ENCODE results near the gene ARL4A.
A peak's percentile ranks its signal among the peaks of the same experiment; 100 is the strongest.
"Not testable (repeated sequence)": the region's sequence is repeated elsewhere in the genome, so short reads cannot be mapped to it uniquely, and the experiment has no call there.

The ARL4A gene

DNA sequence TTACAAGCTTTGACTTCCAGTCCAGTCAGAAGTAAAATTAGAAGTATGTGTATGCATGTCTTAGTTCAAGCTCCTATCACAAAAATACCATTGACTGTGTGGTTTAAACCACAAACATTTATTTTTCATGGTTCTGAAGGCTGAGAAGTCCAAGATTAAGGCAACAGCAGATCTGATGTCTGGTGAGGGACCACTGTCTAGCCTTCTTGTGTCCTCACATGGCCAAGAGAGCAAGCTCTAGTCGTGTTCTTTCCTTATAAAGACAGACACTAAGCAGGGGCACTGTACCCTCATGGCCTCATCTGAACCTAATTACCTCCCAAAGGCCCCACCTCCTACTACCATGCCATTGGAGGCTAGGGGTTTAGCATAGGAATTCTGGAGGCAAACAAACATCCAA, 41.3 kb upstream of the ARL4A start:
- no peaks in the 10 kb centered on the region for H3K27me3 ChIP-seq (ENCODE audit: insufficient read depth, low read length)
- H3K27ac ChIP-seq (ENCODE audit: low read depth, low read length) = no peak overlapping the region
- peaks cover 22% of the 10 kb centered on the region for H3K4me1 ChIP-seq (ENCODE audit: control insufficient read depth, insufficient read depth, low read length, unreplicated experiment)
- H3K4me3 ChIP-seq (ENCODE audit: low read depth, low read length) = no peak overlapping the region
- H2AFZ ChIP-seq (ENCODE audit: low read length, unreplicated experiment) = no peak overlapping the region
- H3K36me3 ChIP-seq (ENCODE audit: insufficient read depth, low read length) = no peaks in the 10 kb centered on the region
- H3K79me2 ChIP-seq (ENCODE audit: control insufficient read depth, insufficient read depth, low read length, unreplicated experiment) = no peaks in the 10 kb centered on the region

DNA sequence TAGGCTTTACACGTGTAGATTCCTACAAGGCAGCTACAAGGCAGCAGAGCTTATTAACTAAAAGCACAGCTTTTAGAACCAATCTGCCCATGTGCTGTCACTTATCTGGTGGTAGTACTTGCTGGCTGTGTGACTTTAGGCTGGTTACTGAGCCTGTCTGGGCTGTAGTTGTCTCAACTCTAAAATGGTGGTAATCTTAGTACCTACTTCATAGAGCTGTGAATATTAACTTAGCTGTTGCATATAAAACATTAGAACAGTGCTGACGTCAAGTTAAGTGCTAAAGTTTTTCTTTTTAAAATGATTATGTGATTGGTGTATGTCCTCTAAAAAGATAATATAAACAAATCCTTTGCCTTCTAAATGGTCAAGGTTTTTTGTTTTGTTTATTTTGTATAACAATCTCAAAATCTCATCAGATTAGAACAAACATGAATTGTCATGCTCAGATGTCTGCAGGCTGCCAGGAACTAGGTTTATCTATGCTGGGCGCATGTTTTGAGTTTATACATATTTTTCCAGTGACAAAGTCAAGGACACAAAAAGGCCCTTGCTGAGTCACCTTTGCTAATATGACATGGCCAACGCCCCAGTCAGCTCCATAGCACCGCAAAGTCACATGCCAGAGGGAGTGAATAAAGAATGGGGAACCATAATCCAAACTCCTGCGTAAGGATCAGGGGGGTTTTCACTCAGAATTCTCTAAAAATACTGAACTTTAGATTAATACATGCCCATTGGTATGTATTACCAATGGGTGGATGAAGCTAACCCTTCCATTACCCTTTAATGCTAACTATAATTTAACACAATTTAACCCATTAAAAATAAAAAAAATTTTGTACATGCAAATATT, 39.8 kb upstream of the ARL4A start:
- no peak overlapping the region for H3K4me3 ChIP-seq (ENCODE audit: low read depth, low read length)
- H2AFZ ChIP-seq (ENCODE audit: low read length, unreplicated experiment) = peak overlapping the region; percentile 48
- peaks cover 25% of the 10 kb centered on the region for H3K4me1 ChIP-seq (ENCODE audit: control insufficient read depth, insufficient read depth, low read length, unreplicated experiment)
- no peaks in the 10 kb centered on the region for H3K79me2 ChIP-seq (ENCODE audit: control insufficient read depth, insufficient read depth, low read length, unreplicated experiment)
- no peaks in the 10 kb centered on the region for H3K36me3 ChIP-seq (ENCODE audit: insufficient read depth, low read length)
- no peaks in the 10 kb centered on the region for H3K27me3 ChIP-seq (ENCODE audit: insufficient read depth, low read length)
- H3K27ac ChIP-seq (ENCODE audit: low read depth, low read length) = peak overlapping the region; percentile 39

DNA sequence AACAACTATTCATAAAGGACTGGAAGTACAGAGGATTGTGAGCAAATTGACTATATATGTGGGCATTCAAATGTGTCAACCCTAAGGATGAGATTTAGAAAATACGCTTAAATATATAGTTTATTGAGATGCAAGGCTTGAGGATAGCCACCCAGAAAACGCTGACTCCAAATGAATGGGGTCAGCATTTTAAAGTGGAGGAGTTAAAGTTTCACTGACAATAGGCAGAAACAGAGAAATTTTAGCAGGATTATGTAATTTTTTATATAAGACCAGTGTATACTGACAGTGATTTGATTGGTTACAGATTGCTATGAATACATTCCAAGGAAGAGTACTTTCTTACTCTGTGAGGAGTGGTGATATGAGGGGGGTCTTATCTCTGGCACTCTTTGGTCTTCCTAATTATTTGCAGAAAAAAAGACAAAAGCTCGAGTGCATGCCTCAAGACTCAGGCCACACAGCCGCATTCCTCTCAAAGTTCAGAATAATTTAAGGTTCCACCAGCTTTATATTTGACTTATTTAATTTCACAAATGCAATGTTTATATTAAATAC, 38.6 kb upstream of the ARL4A start:
- H3K36me3 ChIP-seq (ENCODE audit: insufficient read depth, low read length) = no peaks in the 10 kb centered on the region
- no peak overlapping the region for H2AFZ ChIP-seq (ENCODE audit: low read length, unreplicated experiment)
- no peak overlapping the region for H3K4me3 ChIP-seq (ENCODE audit: low read depth, low read length)
- H3K27me3 ChIP-seq (ENCODE audit: insufficient read depth, low read length) = no peaks in the 10 kb centered on the region
- H3K27ac ChIP-seq (ENCODE audit: low read depth, low read length) = no peak overlapping the region
- H3K79me2 ChIP-seq (ENCODE audit: control insufficient read depth, insufficient read depth, low read length, unreplicated experiment) = no peaks in the 10 kb centered on the region
- H3K4me1 ChIP-seq (ENCODE audit: control insufficient read depth, insufficient read depth, low read length, unreplicated experiment) = peaks cover 37% of the 10 kb centered on the region

DNA sequence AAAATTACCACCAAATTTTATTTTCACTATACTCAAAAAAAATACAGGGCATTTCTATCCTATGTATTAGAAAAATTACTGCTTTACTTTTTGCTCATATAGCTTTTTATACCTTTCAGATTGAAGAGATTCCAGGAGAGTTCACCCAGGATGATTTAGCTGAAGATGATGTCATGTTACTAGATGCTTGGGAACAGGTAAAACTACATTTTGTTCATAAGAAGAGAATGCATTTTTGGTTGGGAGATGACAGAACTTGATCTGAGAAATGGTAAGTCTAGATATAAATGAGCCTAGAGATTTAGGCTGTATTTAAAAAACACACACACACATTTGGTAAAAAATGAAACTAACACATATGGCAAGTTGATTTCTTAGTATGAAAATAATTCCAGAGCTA, 38.1 kb upstream of the ARL4A start:
- no peak overlapping the region for H2AFZ ChIP-seq (ENCODE audit: low read length, unreplicated experiment)
- H3K27me3 ChIP-seq (ENCODE audit: insufficient read depth, low read length) = no peaks in the 10 kb centered on the region

DNA sequence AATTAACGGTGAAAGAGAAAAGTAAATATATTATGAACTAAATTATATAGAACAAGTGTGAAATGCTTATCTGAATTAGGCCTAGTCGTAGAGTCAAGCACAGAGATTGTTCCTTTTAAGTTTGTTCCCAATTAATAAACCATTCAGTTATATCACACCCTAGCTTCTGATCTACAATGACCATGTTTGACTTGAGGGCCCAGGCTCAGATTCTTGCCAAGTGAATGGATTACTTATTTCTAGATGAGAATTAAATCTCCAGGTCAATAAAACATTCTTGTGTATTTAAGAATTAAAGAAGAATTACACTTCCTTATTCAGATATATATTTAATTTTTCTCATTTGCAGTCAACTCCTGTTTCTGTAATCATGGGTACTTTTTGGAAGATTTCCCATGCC, 37.4 kb upstream of the ARL4A start:
- Histone ChIP-seq H2AFZ (ENCODE audit: low read length, unreplicated experiment) (no peak overlapping the region), H3K79me2 (ENCODE audit: control insufficient read depth, insufficient read depth, low read length, unreplicated experiment) (no peaks in the 10 kb centered on the region), H3K4me3 (ENCODE audit: low read depth, low read length) (no peak overlapping the region), H3K4me1 (ENCODE audit: control insufficient read depth, insufficient read depth, low read length, unreplicated experiment) (peaks cover 40% of the 10 kb centered on the region), H3K36me3 (ENCODE audit: insufficient read depth, low read length) (no peaks in the 10 kb centered on the region), H3K27me3 (ENCODE audit: insufficient read depth, low read length) (no peaks in the 10 kb centered on the region), H3K27ac (ENCODE audit: low read depth, low read length) (no peak overlapping the region)

More for the DNA sequence above, 38.1 kb upstream of the ARL4A start:
- peaks cover 40% of the 10 kb centered on the region for H3K4me1 ChIP-seq (ENCODE audit: control insufficient read depth, insufficient read depth, low read length, unreplicated experiment)
- H3K36me3 ChIP-seq (ENCODE audit: insufficient read depth, low read length) = no peaks in the 10 kb centered on the region
- no peak overlapping the region for H3K27ac ChIP-seq (ENCODE audit: low read depth, low read length)
- no peaks in the 10 kb centered on the region for H3K79me2 ChIP-seq (ENCODE audit: control insufficient read depth, insufficient read depth, low read length, unreplicated experiment)
- no peak overlapping the region for H3K4me3 ChIP-seq (ENCODE audit: low read depth, low read length)

DNA sequence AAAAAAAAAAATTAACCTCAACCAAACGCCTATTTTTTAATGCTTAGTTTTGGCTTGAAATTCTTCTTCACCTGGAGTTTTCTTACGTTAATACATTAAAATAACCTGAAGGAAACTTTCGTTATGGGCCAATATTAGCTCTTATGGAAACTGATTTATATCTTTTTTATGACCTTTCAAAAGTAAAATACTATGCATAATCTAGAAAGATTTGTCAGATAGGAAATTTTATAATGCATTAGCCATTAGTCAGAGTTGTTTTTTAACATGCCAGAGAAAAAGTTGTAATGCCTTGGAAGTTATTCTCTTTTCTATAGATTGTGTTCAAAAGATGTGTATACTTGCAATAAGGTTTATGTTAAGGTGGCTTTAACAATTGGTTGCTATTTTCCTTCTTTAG, 34.3 kb upstream of the ARL4A start:
- H3K36me3 ChIP-seq (ENCODE audit: insufficient read depth, low read length) = no peaks in the 10 kb centered on the region
- H3K79me2 ChIP-seq (ENCODE audit: control insufficient read depth, insufficient read depth, low read length, unreplicated experiment) = no peaks in the 10 kb centered on the region
- no peak overlapping the region for H2AFZ ChIP-seq (ENCODE audit: low read length, unreplicated experiment)
- no peaks in the 10 kb centered on the region for H3K27me3 ChIP-seq (ENCODE audit: insufficient read depth, low read length)
- peak overlapping the region; percentile 3; the same call in 1 of the 2 replicates for H3K4me3 ChIP-seq (ENCODE audit: low read depth, low read length)
- peaks cover 29% of the 10 kb centered on the region for H3K4me1 ChIP-seq (ENCODE audit: control insufficient read depth, insufficient read depth, low read length, unreplicated experiment)
- peak overlapping the region; percentile 20; the same call in 1 of the 2 replicates for H3K27ac ChIP-seq (ENCODE audit: low read depth, low read length)

DNA sequence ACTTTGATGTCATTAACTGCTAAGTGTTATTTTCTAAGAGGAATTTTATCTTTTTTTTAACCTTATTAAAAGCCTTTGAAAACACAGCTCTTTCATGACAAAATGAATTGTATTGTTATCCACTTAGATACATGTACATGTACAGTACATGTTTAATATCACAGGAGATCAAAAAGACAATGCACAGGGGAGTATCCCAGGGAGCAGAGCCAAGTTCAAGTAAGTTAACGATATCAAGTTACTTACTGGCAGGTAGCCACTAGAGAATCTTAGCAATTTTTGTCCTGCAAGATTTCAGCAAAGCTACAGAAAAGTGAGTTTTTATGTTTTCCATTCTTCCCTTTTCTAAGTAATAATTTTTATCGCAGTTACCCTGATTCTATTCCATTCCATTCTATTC, 33.9 kb upstream of the ARL4A start:
- no peak overlapping the region for H2AFZ ChIP-seq (ENCODE audit: low read length, unreplicated experiment)

DNA sequence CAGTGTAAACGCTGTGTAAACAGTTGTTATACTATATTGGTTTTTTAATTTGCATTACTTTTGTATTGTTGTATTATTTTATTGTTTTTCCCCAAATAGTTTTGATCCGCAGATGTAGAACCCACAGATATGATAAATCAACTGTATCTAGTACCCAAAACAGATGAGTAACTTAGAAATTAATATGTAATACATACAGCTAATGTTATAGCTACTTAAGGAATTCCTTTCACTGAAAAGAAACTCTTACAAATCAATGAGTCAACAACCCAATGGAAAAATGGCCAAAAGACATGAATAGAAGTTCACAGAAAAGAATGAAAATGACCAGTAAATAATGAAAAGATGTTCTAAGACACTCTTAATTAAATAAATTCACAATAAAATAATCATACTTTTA, 32.3 kb upstream of the ARL4A start:
- peaks cover 20% of the 10 kb centered on the region for H3K4me1 ChIP-seq (ENCODE audit: control insufficient read depth, insufficient read depth, low read length, unreplicated experiment)
- no peak overlapping the region for H3K27ac ChIP-seq (ENCODE audit: low read depth, low read length)
- no peak overlapping the region for H3K4me3 ChIP-seq (ENCODE audit: low read depth, low read length)
- H3K79me2 ChIP-seq (ENCODE audit: control insufficient read depth, insufficient read depth, low read length, unreplicated experiment) = no peaks in the 10 kb centered on the region
- H3K36me3 ChIP-seq (ENCODE audit: insufficient read depth, low read length) = no peaks in the 10 kb centered on the region
- H3K27me3 ChIP-seq (ENCODE audit: insufficient read depth, low read length) = no peaks in the 10 kb centered on the region
- H2AFZ ChIP-seq (ENCODE audit: low read length, unreplicated experiment) = no peak overlapping the region

More for the DNA sequence above, 33.9 kb upstream of the ARL4A start:
- Histone ChIP-seq H3K4me3 (ENCODE audit: low read depth, low read length) (peak overlapping the region; percentile 3; the same call in 1 of the 2 replicates), H3K4me1 (ENCODE audit: control insufficient read depth, insufficient read depth, low read length, unreplicated experiment) (peaks cover 26% of the 10 kb centered on the region), H3K79me2 (ENCODE audit: control insufficient read depth, insufficient read depth, low read length, unreplicated experiment) (no peaks in the 10 kb centered on the region), H3K27me3 (ENCODE audit: insufficient read depth, low read length) (no peaks in the 10 kb centered on the region), H3K36me3 (ENCODE audit: insufficient read depth, low read length) (no peaks in the 10 kb centered on the region), H3K27ac (ENCODE audit: low read depth, low read length) (peak overlapping the region; percentile 20; the same call in 1 of the 2 replicates)

DNA sequence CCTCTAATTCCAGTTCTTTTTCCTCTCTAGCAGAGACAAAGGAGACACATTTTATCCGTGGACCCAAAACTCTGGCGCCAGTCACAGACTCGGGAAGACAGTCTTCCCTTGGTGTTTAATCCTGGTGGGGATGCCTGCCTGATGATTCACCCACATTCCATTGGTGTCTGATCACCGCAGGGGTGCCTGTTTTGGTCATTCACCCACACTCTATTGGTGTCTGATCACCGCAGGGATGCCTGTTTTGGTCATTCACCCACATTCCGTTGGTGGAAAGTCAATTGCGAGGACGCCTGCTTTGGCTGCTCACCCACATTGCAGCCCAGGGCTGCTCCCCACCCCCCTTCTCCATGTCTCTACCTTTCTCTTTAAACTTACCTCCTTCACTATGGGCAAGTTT, 27.0 kb upstream of the ARL4A start:
- not testable (repeated sequence) for H3K79me2 ChIP-seq (ENCODE audit: control insufficient read depth, insufficient read depth, low read length, unreplicated experiment); H3K4me3 ChIP-seq (ENCODE audit: low read depth, low read length); H3K36me3 ChIP-seq (ENCODE audit: insufficient read depth, low read length); H3K27me3 ChIP-seq (ENCODE audit: insufficient read depth, low read length)
- peaks cover 16% of the 10 kb centered on the region for H3K4me1 ChIP-seq (ENCODE audit: control insufficient read depth, insufficient read depth, low read length, unreplicated experiment)
- peak overlapping the region; percentile 17 for H2AFZ ChIP-seq (ENCODE audit: low read length, unreplicated experiment)
- H3K27ac ChIP-seq (ENCODE audit: low read depth, low read length) = peak overlapping the region; percentile 37

DNA sequence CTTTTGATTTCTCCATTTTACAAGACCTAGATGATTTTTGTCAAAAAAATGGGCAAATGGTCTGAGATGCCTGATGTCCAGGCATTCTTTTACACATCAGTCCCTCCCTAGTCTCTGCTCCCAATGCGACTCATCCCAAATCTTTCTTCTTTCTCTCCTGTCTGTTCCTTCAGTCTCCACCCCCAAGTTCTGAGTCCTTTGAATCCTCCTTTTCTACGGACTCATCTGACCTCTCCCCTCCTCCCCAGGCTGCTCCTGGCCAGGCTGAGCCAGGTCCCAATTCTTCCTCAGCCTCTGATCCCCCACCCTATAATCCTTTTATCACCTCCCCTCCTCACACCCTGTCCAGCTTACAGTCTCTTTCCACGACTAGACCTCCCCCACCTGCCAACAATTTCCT, 26.4 kb upstream of the ARL4A start:
- H3K79me2 ChIP-seq (ENCODE audit: control insufficient read depth, insufficient read depth, low read length, unreplicated experiment); H3K27me3 ChIP-seq (ENCODE audit: insufficient read depth, low read length); H3K4me3 ChIP-seq (ENCODE audit: low read depth, low read length); H3K36me3 ChIP-seq (ENCODE audit: insufficient read depth, low read length); H2AFZ ChIP-seq (ENCODE audit: low read length, unreplicated experiment): not testable (repeated sequence)
- peaks cover 16% of the 10 kb centered on the region for H3K4me1 ChIP-seq (ENCODE audit: control insufficient read depth, insufficient read depth, low read length, unreplicated experiment)
- H3K27ac ChIP-seq (ENCODE audit: low read depth, low read length) = peak overlapping the region; percentile 37

DNA sequence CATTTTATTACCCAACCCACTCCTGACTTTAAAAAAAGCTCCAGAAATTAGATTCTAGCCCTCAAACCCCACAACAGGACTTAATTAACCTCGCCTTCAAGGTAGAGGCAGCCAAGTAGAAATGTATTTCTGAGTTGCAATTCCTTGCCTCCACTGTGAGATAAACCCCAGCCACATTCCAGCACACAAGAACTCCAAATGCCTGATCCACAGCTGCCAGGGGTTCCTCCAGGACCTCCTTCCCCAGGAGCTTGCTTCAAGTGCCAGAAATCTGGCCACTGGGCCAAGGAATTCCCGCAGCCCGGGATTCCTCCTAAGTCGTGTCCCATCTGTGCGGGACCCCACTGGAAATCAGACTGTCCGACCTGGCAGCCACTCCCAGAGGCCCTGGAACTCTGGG, 25.9 kb upstream of the ARL4A start:
- Histone ChIP-seq H3K27ac (ENCODE audit: low read depth, low read length) (no peak overlapping the region), H2AFZ (ENCODE audit: low read length, unreplicated experiment) (no peak overlapping the region), H3K79me2 (ENCODE audit: control insufficient read depth, insufficient read depth, low read length, unreplicated experiment) (no peaks in the 10 kb centered on the region), H3K4me3 (ENCODE audit: low read depth, low read length) (no peak overlapping the region), H3K4me1 (ENCODE audit: control insufficient read depth, insufficient read depth, low read length, unreplicated experiment) (peaks cover 16% of the 10 kb centered on the region), H3K36me3 (ENCODE audit: insufficient read depth, low read length) (no peaks in the 10 kb centered on the region), H3K27me3 (ENCODE audit: insufficient read depth, low read length) (no peaks in the 10 kb centered on the region)

Measured in ACC112 (cell line).